OCI-LY7 (cell line): Measurements from ENCODE around the gene TMEM69. TPM values are rescaled to one million over a fixed set of nuclear protein-coding genes. Genes with fewer than 3 reads are reported as not detected.
"Not testable (repeated sequence)": the region's sequence is repeated elsewhere in the genome, so short reads cannot be mapped to it uniquely, and the experiment has no call there.

Experiments used
- BruUV-seq: library from RNA; stranded (reverse); fragments of 400-500 nt; replicated peaks from 2 replicates; lab custom pipeline; 2021; lab: Mats Ljungman, UMichigan
- CTCF ChIA-PET: fragments of 300-600 bp; sonication (Branson Sonifier 250); formaldehyde crosslinking; loops from one replicate; lab custom pipeline; 2022; ENCODE audit warnings: antibody characterized with exemption; ENCODE audit not compliant: unreplicated experiment; lab: Charles Lee
- POLR2A ChIA-PET: fragments of 300-600 bp; sonication (Branson Sonifier 250); formaldehyde crosslinking; loops from one replicate; lab custom pipeline; 2022; ENCODE audit warnings: antibody characterized with exemption; lab: Charles Lee
- DNase-seq: peaks from one replicate; pipeline ENCODE4 v3.0.0-alpha.2; 2015; ENCODE audit warnings: low spot score
- H2AFZ ChIP-seq: fragments of 200-600 bp; sonication (generic), shearing (Covaris generic); 2 replicates; pipeline ENCODE4 v1.6.1; 2014; ENCODE audit warnings: mild to moderate bottlenecking, antibody characterized with exemption, low read length, moderate library complexity
- H3K27ac ChIP-seq: fragments of 200-600 bp; sonication (generic); 2 replicates; pipeline ENCODE4 v1.5.1; 2014; ENCODE audit warnings: mixed run types, low read depth, mild to moderate bottlenecking, moderate library complexity, low read length, inconsistent platforms; ENCODE audit not compliant: poor library complexity, severe bottlenecking
- H3K36me3 ChIP-seq: fragments of 200-600 bp; sonication (generic); 2 replicates; pipeline ENCODE4 v1.6.1; 2014; ENCODE audit warnings: mild to moderate bottlenecking, antibody characterized with exemption, low read length, moderate library complexity, mixed read lengths; ENCODE audit not compliant: insufficient read depth
- H3K4me1 ChIP-seq: fragments of 200-600 bp; sonication (generic); 2 replicates; pipeline ENCODE4 v1.5.1; 2014; ENCODE audit warnings: mild to moderate bottlenecking, low read length; ENCODE audit not compliant: insufficient read depth, poor library complexity, severe bottlenecking
- H3K4me2 ChIP-seq: fragments of 200-600 bp; sonication (generic); 2 replicates; pipeline ENCODE4 v1.6.1; 2014; ENCODE audit warnings: mild to moderate bottlenecking, low read length
- H3K4me3 ChIP-seq: fragments of 200-600 bp; sonication (generic); 2 replicates; pipeline ENCODE4 v1.5.1; 2014; ENCODE audit warnings: mild to moderate bottlenecking, low read depth, low read length; ENCODE audit not compliant: poor library complexity, severe bottlenecking
- H3K79me2 ChIP-seq: fragments of 200-600 bp; sonication (generic); 2 replicates; pipeline ENCODE4 v1.6.1; 2016; ENCODE audit warnings: low read depth, mild to moderate bottlenecking, low read length, moderate library complexity, mixed read lengths; ENCODE audit not compliant: insufficient read depth
- H3K9me2 ChIP-seq: fragments of 200-600 bp; sonication (generic); 2 replicates; pipeline ENCODE4 v1.6.1; 2016; ENCODE audit warnings: mild to moderate bottlenecking, low read length, mixed read lengths; ENCODE audit not compliant: insufficient read depth
- H3K9me3 ChIP-seq: fragments of 200-600 bp; sonication (generic); 2 replicates; pipeline ENCODE4 v1.6.1; 2014; ENCODE audit warnings: mild to moderate bottlenecking, mixed run types, low read length, mixed read lengths
- H4K20me1 ChIP-seq: fragments of 200-600 bp; sonication (generic); 2 replicates; pipeline ENCODE4 v1.6.1; 2014; ENCODE audit warnings: mild to moderate bottlenecking, antibody characterized with exemption, low read length, moderate library complexity, mixed read lengths; ENCODE audit not compliant: insufficient read depth
- CTCF ChIP-seq: fragments of 200-600 bp; sonication (generic); conservative IDR thresholded peaks from 2 replicates; pipeline ENCODE4 v1.5.1; 2014; ENCODE audit warnings: mild to moderate bottlenecking, antibody characterized with exemption, low read length, moderate library complexity, mixed read lengths
- EZH2phosphoT487 ChIP-seq: fragments of 200-600 bp; sonication (generic); IDR thresholded peaks from 2 replicates; pipeline ENCODE4 v1.6.1; 2018; ENCODE audit warnings: low read depth, borderline replicate concordance, mild to moderate bottlenecking, mixed run types, antibody characterized with exemption, low read length, moderate library complexity, mixed read lengths
- intact Hi-C: fragments of 100-400 bp; cut with micrococcal nuclease; formaldehyde crosslinking; loops from one replicate; pipeline ENCODE4 v1.10.0; 2022; ENCODE audit not compliant: unreplicated experiment
- total RNA-seq, 2 experiments: library from RNA; depleted of rRNA in 1 of 2; stranded (reverse); fragments of >200 nt in 1 of 2; shearing (Covaris generic) in 1 of 2; gene quantifications; 2 replicates each; pipeline ENCODE4 v1.2.3, GENCODE V29; 2014 to 2022

Gene TMEM69
- total RNA-seq, 2 experiments from 2014 or later: 35.8 to 42.2 TPM

GRCh38 chr1:45716700-45717099 is 28.7 kb downstream of the TMEM69 start:
- no peak overlapping the region for H3K4me2 ChIP-seq
- no TSS peak for BruUV-seq
- no peaks in the 10 kb centered on the region for H4K20me1 ChIP-seq
- no peaks in the 10 kb centered on the region for H3K9me3 ChIP-seq
- POLR2A ChIA-PET: interaction anchor here (0.7 kb wide), 1 partner anchor 72 kb away, joined by 3 read pairs; no protein-coding TSS in a partner anchor
- no peaks in the 10 kb centered on the region for H3K79me2 ChIP-seq
- intact Hi-C loops: no loop called here
- no peaks in the 10 kb centered on the region for H3K9me2 ChIP-seq
- no peaks in the 10 kb centered on the region for H3K4me1 ChIP-seq
- no peaks in the 10 kb centered on the region for H3K36me3 ChIP-seq
- no peak overlapping the region for H2AFZ ChIP-seq
- no peak overlapping the region for H3K4me3 ChIP-seq
- CTCF ChIA-PET: no interaction called here
- H3K27ac ChIP-seq: no peak overlapping the region
- no peak for TF ChIP-seq CTCF
- no peak for TF ChIP-seq EZH2phosphoT487
- no peak for DNase-seq

GRCh38 chr1:45717386-45717785 is 29.4 kb downstream of the TMEM69 start:
- H3K79me2 ChIP-seq, BruUV-seq, H3K4me1 ChIP-seq, DNase-seq, H3K9me2 ChIP-seq, intact Hi-C loops, H4K20me1 ChIP-seq, H3K9me3 ChIP-seq, H3K4me2 ChIP-seq, H3K4me3 ChIP-seq, H3K27ac ChIP-seq, CTCF ChIA-PET, H3K36me3 ChIP-seq, H2AFZ ChIP-seq: not testable (repeated sequence)
- POLR2A ChIA-PET: interaction anchor here (0.7 to 1.4 kb wide), 3 partner anchors 16 to 393 kb away, joined by 3 to 4 read pairs (median 4); no protein-coding TSS in a partner anchor

DNA sequence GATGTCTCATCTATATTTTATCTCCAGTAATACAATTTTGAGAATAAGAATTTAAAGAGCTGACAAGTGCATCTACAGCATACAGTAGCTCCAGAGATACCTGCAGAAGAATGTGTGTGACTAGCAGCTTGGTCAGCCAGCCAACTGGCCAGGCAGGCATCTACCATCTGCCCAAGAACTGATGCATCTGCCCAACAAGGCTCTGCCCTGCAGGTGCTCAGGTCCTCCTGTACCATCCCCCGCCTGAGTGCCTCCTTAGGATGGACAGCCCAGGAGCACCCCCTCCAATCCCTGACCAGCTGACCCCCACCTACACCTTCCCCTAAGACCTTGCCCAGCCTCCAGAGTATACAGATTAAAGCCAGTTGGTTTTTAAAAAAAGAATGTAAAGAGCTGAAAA is 30.3 kb downstream of the TMEM69 start:
- no TSS peak for BruUV-seq
- TF ChIP-seq EZH2phosphoT487: no peak
- TF ChIP-seq CTCF: no peak
- Histone ChIP-seq H3K9me3 (no peaks in the 10 kb centered on the region), H3K36me3 (no peaks in the 10 kb centered on the region), H3K4me2 (no peak overlapping the region), H3K4me1 (no peaks in the 10 kb centered on the region), H3K27ac (no peak overlapping the region), H3K79me2 (no peaks in the 10 kb centered on the region), H2AFZ (no peak overlapping the region), H4K20me1 (no peaks in the 10 kb centered on the region), H3K9me2 (no peaks in the 10 kb centered on the region), H3K4me3 (no peak overlapping the region)
- intact Hi-C loops: no loop called here
- no peak for DNase-seq
- ChIA-PET POLR2A (interaction anchor here (0.6 to 1.4 kb wide), 5 partner anchors 11 to 182 kb away, joined by 3 to 6 read pairs (median 5); no protein-coding TSS in a partner anchor), CTCF (no interaction called here)
